K562 (cell line): ENCODE measurements around the gene TFDP1. TPM values are rescaled to one million over a fixed set of nuclear protein-coding genes. Genes with fewer than 3 reads are reported as not detected.

Source experiments
- ATAC-seq: fragments of 200-7000 bp; cut with Tn5 transposase; 3 replicates; pipeline ENCODE4 v1.9.1; 2020; ENCODE audit warnings: moderate library complexity
- BruUV-seq: library from RNA; stranded (reverse); fragments of 400-500 nt; replicated peaks from 2 replicates; lab custom pipeline; 2021; lab: Mats Ljungman, UMichigan
- CTCF ChIA-PET: fragments of 300-600 bp; formaldehyde crosslinking; extraction: SDS; loops from one replicate; lab custom pipeline; 2021; ENCODE audit warnings: low intra/inter-chr PET ratio; lab: Yijun Ruan, JAX
- POLR2A ChIA-PET: fragments of 300-600, 350-650 bp; sonication (Branson Sonifier 250); formaldehyde crosslinking; extraction: SDS; loops from one replicate; lab custom pipeline; 2021; ENCODE audit warnings: antibody characterized with exemption, inconsistent platforms; lab: Yijun Ruan, JAX
- DNase-seq, 4 experiments: peaks; one replicate each; pipeline versions ENCODE4 v3.0.0 to v3.0.0-alpha.2; 2011 to 2018; ENCODE audit warnings: low spot score in 3 of 4, mixed read lengths in 3 of 4; ENCODE audit errors: extremely low read depth in 1 of 4
- FAIRE-seq: peaks from 2 replicates; lab custom pipeline; 2011; peaks lifted over from hg19 to GRCh38; lab: Jason Lieb, UNC
- H2AFZ ChIP-seq: 2 replicates; pipeline ENCODE4 v1.6.0; 2011; ENCODE audit warnings: low read depth, low read length, control low read depth, inconsistent platforms
- H3K27ac ChIP-seq: fragments of 200-600 bp; 3 replicates; pipeline ENCODE4 v1.8.0; 2011; ENCODE audit warnings: low read depth, mild to moderate bottlenecking, control low read depth, inconsistent platforms, low read length, moderate library complexity, mixed read lengths; ENCODE audit errors: extremely low read depth
- H3K27me3 ChIP-seq, 2 experiments: fragments of 300-600 bp in 1 of 2; 2 replicates in 1 of 2; 3 replicates in 1 of 2; pipeline versions ENCODE4 v1.6.0 to v1.8.0; 2011; ENCODE audit warnings: inconsistent platforms in 2 of 2, low read length in 2 of 2, mild to moderate bottlenecking in 1 of 2, mixed read lengths in 1 of 2, moderate library complexity in 1 of 2; ENCODE audit not compliant: control insufficient read depth in 2 of 2, insufficient read depth in 2 of 2
- H3K36me3 ChIP-seq: fragments of 300-600 bp; 3 replicates; pipeline ENCODE4 v1.8.0; 2011; ENCODE audit warnings: mild to moderate bottlenecking, low read length, inconsistent platforms; ENCODE audit not compliant: control insufficient read depth, insufficient read depth
- H3K4me1 ChIP-seq, 2 experiments: fragments of 200-600 bp in 1 of 2; replicated peaks in 1 of 2; 2 replicates in 1 of 2; 3 replicates in 1 of 2; pipeline versions ENCODE4 v1.5.1 to v1.8.0; 2011; ENCODE audit warnings: inconsistent platforms in 2 of 2, low read length in 2 of 2, mild to moderate bottlenecking in 1 of 2, mixed read lengths in 1 of 2, moderate library complexity in 1 of 2; ENCODE audit not compliant: control insufficient read depth in 2 of 2, insufficient read depth in 2 of 2
- H3K4me2 ChIP-seq: 2 replicates; pipeline ENCODE4 v1.6.1; 2011; ENCODE audit warnings: low read length, control low read depth, inconsistent platforms, mixed read lengths; ENCODE audit not compliant: insufficient read depth
- H3K4me3 ChIP-seq: fragments of 200-600 bp; sonication (generic), shearing (Covaris generic); 2 replicates; pipeline ENCODE4 v1.5.1; 2016; ENCODE audit warnings: control low read depth, inconsistent platforms
- H3K79me2 ChIP-seq: fragments of 200-600 bp; 3 replicates; pipeline ENCODE4 v1.8.0; 2011; ENCODE audit warnings: low read length, inconsistent platforms; ENCODE audit not compliant: control insufficient read depth, insufficient read depth
- H3K9ac ChIP-seq, 2 experiments: 2 replicates each; pipeline versions ENCODE4 v1.6.0 to v1.6.1; 2011; ENCODE audit warnings: low read depth in 2 of 2, low read length in 2 of 2, control low read depth in 1 of 2, inconsistent platforms in 1 of 2, mild to moderate bottlenecking in 1 of 2, mixed read lengths in 1 of 2; ENCODE audit not compliant: insufficient read depth in 1 of 2
- H3K9me1 ChIP-seq: one replicate; pipeline ENCODE4 v1.6.0; 2011; ENCODE audit warnings: inconsistent platforms, mild to moderate bottlenecking, low read length, moderate library complexity; ENCODE audit not compliant: control insufficient read depth, insufficient read depth
- H3K9me3 ChIP-seq: replicated peaks from 2 replicates; pipeline ENCODE4 v1.5.1; 2011; ENCODE audit warnings: low read depth, low read length, inconsistent platforms; ENCODE audit not compliant: control insufficient read depth, insufficient read depth
- H4K20me1 ChIP-seq: replicated peaks from 2 replicates; pipeline ENCODE4 v1.6.1; 2011; ENCODE audit warnings: low read length, inconsistent platforms, mixed read lengths; ENCODE audit not compliant: control insufficient read depth, insufficient read depth
- POLR2G ChIP-seq: fragments of 200-400 bp; formaldehyde crosslinking; IDR thresholded peaks from 2 replicates; pipeline ENCODE4 v1.6.1; 2017; ENCODE audit warnings: low read depth, mild to moderate bottlenecking, antibody characterized with exemption, low read length, moderate library complexity
- SIX5 ChIP-seq, 2 experiments: IDR thresholded peaks; 2 replicates each; pipeline ENCODE4 v1.6.1; 2011; ENCODE audit warnings: low read length in 2 of 2, borderline replicate concordance in 1 of 2, low read depth in 1 of 2, mild to moderate bottlenecking in 1 of 2, moderate library complexity in 1 of 2; ENCODE audit not compliant: insufficient read depth in 1 of 2
- TSC22D4 ChIP-seq: fragments of 450-650 bp; IDR thresholded peaks from 2 replicates; pipeline ENCODE4 v1.6.1; 2016; ENCODE audit warnings: missing genetic modification characterization, missing biosample characterization, control low read depth
- WGBS: fragments of 100-300 bp; shearing (Covaris generic); methylation state at CpG from one replicate; pipeline ENCODE4 v1.1.6; 2016; ENCODE audit warnings: low coverage, mixed read lengths; ENCODE audit not compliant: insufficient coverage; ENCODE audit errors: missing lambda C conversion rate; 5-methylcytosine and 5-hydroxymethylcytosine counted together
- in situ Hi-C: fragments of 300-500 bp; cut with MboI; formaldehyde crosslinking; loops from 4 replicates; pipeline ENCODE4 v1.15.0; 2018; ENCODE audit warnings: inconsistent platforms, mixed read lengths
- intact Hi-C: fragments of 100-400 bp; cut with micrococcal nuclease; formaldehyde crosslinking; loops from 2 replicates; pipeline ENCODE4 v1.14.2; 2022
- polyA plus RNA-seq, 8 experiments: library from polyadenylated mRNA; depleted of rRNA in 4 of 8; stranded (reverse) in 5 of 8; unstranded in 3 of 8; fragments of >200 nt; fragmentation: Nextera tagmentation in 2 of 8; fragmentation: Illumina TruSeq in 1 of 8; extraction: Ambion mirVana in 2 of 8; extraction: Trizol in 1 of 8; gene quantifications; 2 replicates each; pipeline versions ENCODE4 v1.2.1 to v1.2.3, GENCODE V29; 2011 to 2014; ENCODE audit warnings: inconsistent platforms in 1 of 8, missing spikeins in 1 of 8
- total RNA-seq, 7 experiments: library from RNA; depleted of rRNA in 6 of 7; stranded (reverse); fragments of >200 nt in 6 of 7; fragmentation: Illumina TruSeq in 2 of 7; extraction: Trizol in 2 of 7; gene quantifications; 2 replicates each; pipeline versions ENCODE4 v1.2.1 to v1.2.3, GENCODE V29; 2011 to 2021; ENCODE audit warnings: low replicate concordance in 1 of 7

TFDP1 gene
- total and polyA plus RNA-seq, 9 of the 15 experiments (the other 6 are each of a cell fraction or from before 2014, with no cell fraction given), result 33.8 to 145 (median 69.1) TPM

DNA sequence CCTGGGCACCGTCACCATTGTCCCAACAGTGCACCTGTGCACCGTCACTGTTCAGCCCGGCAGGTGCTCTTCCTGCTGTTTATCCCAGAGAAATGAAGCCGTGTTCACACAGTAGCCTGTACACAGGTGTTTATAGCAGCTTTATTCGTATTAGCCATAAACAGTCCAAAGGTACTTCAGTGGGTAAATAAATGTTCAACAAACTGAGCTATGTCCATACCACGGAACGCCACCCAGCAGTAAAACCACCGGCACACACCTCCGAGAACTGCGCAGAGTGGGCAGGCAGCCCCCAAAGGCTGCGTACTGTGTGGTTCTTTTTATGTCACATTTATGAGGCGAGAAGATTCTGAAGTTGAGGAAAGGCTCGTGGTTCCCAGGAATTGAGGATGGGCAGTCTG lies 49.2 kb upstream of the TFDP1 start (continued):
- no peak for TF ChIP-seq TSC22D4 (tag)

DNA sequence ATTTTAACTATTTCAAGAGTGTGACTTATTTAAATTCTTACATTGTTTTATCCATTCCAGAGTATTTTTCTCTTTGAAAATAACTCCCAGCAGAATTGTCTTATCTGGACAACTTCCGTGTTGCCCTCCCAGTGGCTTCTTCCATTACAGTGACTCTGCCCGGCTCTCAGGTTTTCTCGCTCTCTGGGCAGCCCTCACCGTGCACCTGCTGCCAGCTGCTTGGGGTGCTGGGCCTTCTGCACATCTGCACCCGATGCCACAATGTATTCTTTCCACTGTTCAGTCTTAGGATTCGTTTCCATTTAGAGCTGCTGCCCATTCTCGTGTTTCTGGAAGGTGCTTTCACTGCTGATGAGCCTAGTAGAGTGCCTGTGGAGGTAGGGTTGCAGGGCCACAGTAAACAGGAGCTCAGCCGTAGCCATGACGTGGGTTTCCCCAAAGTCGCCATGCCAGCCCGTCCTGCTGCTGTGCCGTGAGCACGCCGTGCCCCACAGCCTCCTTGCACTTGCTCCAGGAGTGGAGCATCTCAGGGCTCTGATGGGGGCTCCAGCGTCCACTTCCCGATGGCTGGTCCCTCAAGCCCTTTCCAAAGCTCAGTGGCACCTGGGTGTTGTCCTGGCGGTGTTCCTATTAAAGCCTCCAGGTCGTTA lies 48.0 kb upstream of the TFDP1 start:
- ATAC-seq (no peak), FAIRE-seq (no peak), DNase-seq (no peak)
- H3K4me2 ChIP-seq, result no peak overlapping the region
- no peaks in the 10 kb centered on the region for H3K27me3 ChIP-seq
- H3K4me1 ChIP-seq, result no peaks in the 10 kb centered on the region
- H3K79me2 ChIP-seq, result peaks cover 9% of the 10 kb centered on the region; the same call in 2 of the 3 replicates
- no TSS peak for BruUV-seq
- WGBS, result 92% methylated on average over 16 of the region's 18 CpGs
- intact Hi-C loops, result no loop called here
- H3K36me3 ChIP-seq, result peaks cover 18% of the 10 kb centered on the region; the same call in 2 of the 3 replicates
- POLR2A ChIA-PET, result no interaction called here
- no peaks in the 10 kb centered on the region for H3K9me1 ChIP-seq
- H3K4me3 ChIP-seq, result no peak overlapping the region
- no peak overlapping the region for H3K27ac ChIP-seq
- H4K20me1 ChIP-seq, result no peaks in the 10 kb centered on the region
- CTCF ChIA-PET, result no interaction called here
- in situ Hi-C loops, result no loop called here
- H3K9me3 ChIP-seq, result no peaks in the 10 kb centered on the region; the same call in 1 of the 2 replicates
- H3K9ac ChIP-seq, result no peak overlapping the region
- H2AFZ ChIP-seq, result no peak overlapping the region
- peak; percentile 39; the same call in 1 of the 2 replicates for TF ChIP-seq POLR2G
- TF ChIP-seq SIX5 (IDR thresholded peaks at IDR 0.05; ENCODE audit: borderline replicate concordance in 1 of 2, insufficient read depth in 1 of 2, low read depth in 1 of 2, low read length in 2 of 2), result no peak
